Heart left ventricle (tissue), 16 donors: Measurements from ENCODE around the gene CAMTA1. TPM values are rescaled to one million over a fixed set of nuclear protein-coding genes. Genes with fewer than 3 reads are reported as not detected.

Experiments used
- ATAC-seq, 4 donors: fragments of 200-7000 bp; cut with Tn5 transposase; one replicate each; pipeline ENCODE4 v1.9.1; 2020 to 2022; ENCODE audit warnings: moderate library complexity in 4 of 4, mild to moderate bottlenecking in 3 of 4, moderate number of reproducible peaks in 1 of 4
- DNase-seq, 5 donors: peaks; one replicate each; pipeline ENCODE4 v3.0.0-alpha.2; 2020
- H3K27ac ChIP-seq, 12 donors: fragments of 200-600 bp; sonication (generic) in 4 of 12; one replicate each; pipeline versions ENCODE4 v1.5.0 to v1.8.0; 2016 to 2022; ENCODE audit warnings: mild to moderate bottlenecking in 2 of 12
- H3K27me3 ChIP-seq, 9 donors: fragments of 200-600 bp; sonication (generic) in 2 of 9; one replicate each; pipeline versions ENCODE4 v1.5.1 to v1.8.0; 2016 to 2022; ENCODE audit warnings: mild to moderate bottlenecking in 3 of 9
- H3K36me3 ChIP-seq, 9 donors: fragments of 200-600 bp; sonication (generic) in 2 of 9; one replicate each; pipeline versions ENCODE4 v1.5.0 to v1.8.0; 2018 to 2022; ENCODE audit warnings: mild to moderate bottlenecking in 2 of 9
- H3K4me1 ChIP-seq, 12 donors: fragments of 200-600 bp; sonication (generic) in 4 of 12; one replicate each; pipeline versions ENCODE4 v1.5.0 to v1.8.0; 2016 to 2022; ENCODE audit warnings: mild to moderate bottlenecking in 3 of 12
- H3K4me3 ChIP-seq, 12 donors: fragments of 200-600 bp; sonication (generic) in 4 of 12; one replicate each; pipeline versions ENCODE4 v1.5.0 to v1.8.0; 2017 to 2022; ENCODE audit warnings: mild to moderate bottlenecking in 9 of 12, moderate library complexity in 4 of 12
- H3K9me3 ChIP-seq, 12 donors: fragments of 200-600 bp; sonication (generic) in 4 of 12; one replicate each; pipeline versions ENCODE4 v1.5.0 to v1.8.0; 2016 to 2022; ENCODE audit warnings: mild to moderate bottlenecking in 1 of 12
- POLR2A ChIP-seq, 2 donors: fragments of 450-650 bp; IDR thresholded peaks; one replicate each; pipeline ENCODE4 v1.6.1; 2017; ENCODE audit warnings: antibody characterized with exemption in 2 of 2, mild to moderate bottlenecking in 2 of 2, moderate library complexity in 2 of 2
- WGBS, 4 donors: extraction: QIAGEN DNeasy Blood & Tissue Kit in 2 of 4; methylation state at CpG; one replicate each; pipeline versions ENCODE4 v1.1.5 to v1.1.7; 2013 to 2018; 5-methylcytosine and 5-hydroxymethylcytosine counted together
- intact Hi-C, 10 donors: fragments of 100-400 bp; cut with DNase I; formaldehyde crosslinking; loops; one replicate each; pipeline versions ENCODE4 v1.11.1 to v1.14.2; 2022
- polyA plus RNA-seq, 2 donors: library from polyadenylated mRNA; stranded (reverse); fragments of 200-250 nt; gene quantifications; one replicate each; pipeline ENCODE4 v1.2.3, GENCODE V29; 2013
- total RNA-seq, 9 donors: library from RNA; depleted of rRNA in 2 of 9; stranded (reverse); fragments of >200 nt in 2 of 9; fragmentation: NEBNext Ultra II Directional in 3 of 9; extraction: Animal tissue kit (Norgen Biotek cat#: 25700) in 3 of 9; gene quantifications; one replicate each; pipeline versions ENCODE4 v1.1.0 to v1.2.4, GENCODE V29; 2016 to 2023
- TF ChIP-seq, protein P1 (sequence below), 12 donors: fragments of 200-600 bp; sonication (generic) in 4 of 12; IDR thresholded peaks; one replicate each; pipeline versions ENCODE4 v1.5.0 to v1.8.0; 2018 to 2022; ENCODE audit warnings: antibody characterized with exemption in 12 of 12, mild to moderate bottlenecking in 5 of 12
- donor health status: ischemic (EF 13 %, LVEDD 7.1; RV severe dilation, severe dysfunction).
- donor health status: healthy with polysubstance abuse.
- donor health status: DM: no; HTN: yes; CAD: no.
- donor health status: DM: no; HTN: no; CAD: no.
- donor health status: ischemic (EF 25% LVEDD 6.9; RV normal size, moderate dysfunction).
- donor health status: ischemic (EF 25% LVEDD 5.7; RV mildly dilated, moderate dysfunction).
- donor health status: healthy.
- donor health status: DM: yes; HTN: yes; CAD: no.
- donor health status: ischemic (EF 35%, LVEDD 5.7; RV mildly dilated, moderate dysfunction).
- donor health status: nonischemic (EF 11% LVEDD 7.7; RV severe dilation, severe dysfunction).
- donor health status: DM: yes; HTN: yes; CAD: no.
- donor health status: PGD.
- donor health status: ischemic (EF 29% LVEDD 5.4; RV normal size, mild dysfunction).
- donor health status: nonischemic (EF 23%, LVEDD 6.1; RV moderate dilation, normal function).

The CAMTA1 gene
- total and polyA plus RNA-seq, 11 donors, result 114 to 303 (median 137) TPM

DNA sequence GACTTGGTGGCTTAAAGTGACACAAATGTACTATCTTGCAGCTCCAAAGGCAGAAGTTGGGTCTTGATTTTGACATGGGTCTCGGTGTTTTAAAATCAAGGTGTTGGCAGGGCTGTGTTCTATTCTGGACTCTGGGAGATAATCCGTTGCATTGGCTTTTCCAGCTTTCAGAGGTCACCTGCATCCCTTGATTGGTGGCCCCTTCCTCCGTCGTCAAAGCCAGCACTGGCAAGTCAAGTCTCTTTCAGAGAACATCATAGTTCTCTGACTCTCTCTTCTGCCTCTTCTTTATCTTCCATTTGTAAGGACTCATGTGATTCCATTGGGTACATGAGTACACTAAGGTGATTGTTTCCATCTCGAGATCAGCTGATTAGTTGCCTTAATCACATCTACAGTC is 172.1 kb downstream of the CAMTA1 start:
- Histone ChIP-seq H3K9me3 (no peaks in the 10 kb centered on the region), H3K4me1 (peaks cover 0 to 21% (median 10%) of the 10 kb centered on the region in 12 donors), H3K27ac (no peak overlapping the region), H3K27me3 (peaks cover 0 to 7% (median 0%) of the 10 kb centered on the region in 9 donors), H3K4me3 (no peak overlapping the region), H3K36me3 (no peaks in the 10 kb centered on the region)
- TF ChIP-seq, protein P1, sequence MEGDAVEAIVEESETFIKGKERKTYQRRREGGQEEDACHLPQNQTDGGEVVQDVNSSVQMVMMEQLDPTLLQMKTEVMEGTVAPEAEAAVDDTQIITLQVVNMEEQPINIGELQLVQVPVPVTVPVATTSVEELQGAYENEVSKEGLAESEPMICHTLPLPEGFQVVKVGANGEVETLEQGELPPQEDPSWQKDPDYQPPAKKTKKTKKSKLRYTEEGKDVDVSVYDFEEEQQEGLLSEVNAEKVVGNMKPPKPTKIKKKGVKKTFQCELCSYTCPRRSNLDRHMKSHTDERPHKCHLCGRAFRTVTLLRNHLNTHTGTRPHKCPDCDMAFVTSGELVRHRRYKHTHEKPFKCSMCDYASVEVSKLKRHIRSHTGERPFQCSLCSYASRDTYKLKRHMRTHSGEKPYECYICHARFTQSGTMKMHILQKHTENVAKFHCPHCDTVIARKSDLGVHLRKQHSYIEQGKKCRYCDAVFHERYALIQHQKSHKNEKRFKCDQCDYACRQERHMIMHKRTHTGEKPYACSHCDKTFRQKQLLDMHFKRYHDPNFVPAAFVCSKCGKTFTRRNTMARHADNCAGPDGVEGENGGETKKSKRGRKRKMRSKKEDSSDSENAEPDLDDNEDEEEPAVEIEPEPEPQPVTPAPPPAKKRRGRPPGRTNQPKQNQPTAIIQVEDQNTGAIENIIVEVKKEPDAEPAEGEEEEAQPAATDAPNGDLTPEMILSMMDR (IDR thresholded peaks at IDR 0.05), result no peak
- no peak for TF ChIP-seq POLR2A (IDR thresholded peaks at IDR 0.05)
- ATAC-seq (no peak), DNase-seq (no peak)
- intact Hi-C loops, result no loop called here
- 94 to 98% (median 97%) methylated on average over 5 of the region's 5 CpGs for WGBS, 4 donors

GRCh38 chr1:6958407-6959030 is 173.3 kb downstream of the CAMTA1 start:
- intact Hi-C loops, result no loop called here
- ATAC-seq (no peak), DNase-seq (no peak)
- peaks cover 0 to 9% (median 4%) of the 10 kb centered on the region in 9 donors for H3K27me3 ChIP-seq
- no peak for TF ChIP-seq POLR2A (IDR thresholded peaks at IDR 0.05)
- TF ChIP-seq, protein P1 (IDR thresholded peaks at IDR 0.05), result no peak
- no peak overlapping the region for H3K4me3 ChIP-seq
- H3K9me3 ChIP-seq, result no peaks in the 10 kb centered on the region
- H3K27ac ChIP-seq, result no peak overlapping the region
- H3K4me1 ChIP-seq, result peaks cover 0 to 31% (median 10%) of the 10 kb centered on the region in 12 donors
- WGBS, 4 donors, result 91 to 96% (median 95%) methylated on average over 15 of the region's 15 CpGs
- no peaks in the 10 kb centered on the region for H3K36me3 ChIP-seq

GRCh38 chr1:6959491-6959890 is 174.2 kb downstream of the CAMTA1 start:
- TF ChIP-seq, protein P1 (IDR thresholded peaks at IDR 0.05), result no peak
- no peak for TF ChIP-seq POLR2A (IDR thresholded peaks at IDR 0.05)
- Histone ChIP-seq H3K4me1 (peaks cover 0 to 34% (median 12%) of the 10 kb centered on the region in 12 donors), H3K4me3 (no peak overlapping the region), H3K27ac (peak overlapping the region in 1 of 12 donors; percentile 62), H3K36me3 (no peaks in the 10 kb centered on the region), H3K27me3 (peaks cover 0 to 19% (median 9%) of the 10 kb centered on the region in 9 donors), H3K9me3 (no peaks in the 10 kb centered on the region)
- 94 to 98% (median 95%) methylated on average over 8 of the region's 8 CpGs for WGBS, 4 donors
- no peak for DNase-seq
- ATAC-seq, result no peak
- intact Hi-C loops, result no loop called here

GRCh38 chr1:6960291-6960811 is 175.1 kb downstream of the CAMTA1 start:
- TF ChIP-seq, protein P1 (IDR thresholded peaks at IDR 0.05), result peak in 1 of 12 donors; percentile 10
- no peak for TF ChIP-seq POLR2A (IDR thresholded peaks at IDR 0.05)
- peak in 4 of 5 donors; percentile 45 to 73 (median 60) for DNase-seq
- 13 to 21% (median 18%) methylated on average over 12 of the region's 12 CpGs for WGBS, 4 donors
- H3K4me1 ChIP-seq, result peaks cover 0 to 34% (median 12%) of the 10 kb centered on the region in 12 donors
- no peaks in the 10 kb centered on the region for H3K9me3 ChIP-seq
- intact Hi-C loops, result loop anchor here in 1 of 10 donors (10.0 kb wide), 1 partner anchor 236 kb away; no protein-coding TSS in a partner anchor
- peak overlapping the region in 7 of 12 donors; percentile 4 to 62 (median 29) for H3K27ac ChIP-seq
- peaks cover 0 to 21% (median 10%) of the 10 kb centered on the region in 9 donors for H3K27me3 ChIP-seq
- ATAC-seq, result peak; percentile 37 to 49 (median 43)
- no peak overlapping the region for H3K4me3 ChIP-seq
- no peaks in the 10 kb centered on the region for H3K36me3 ChIP-seq
